ENCODE data around the gene TULP4.

DNA sequence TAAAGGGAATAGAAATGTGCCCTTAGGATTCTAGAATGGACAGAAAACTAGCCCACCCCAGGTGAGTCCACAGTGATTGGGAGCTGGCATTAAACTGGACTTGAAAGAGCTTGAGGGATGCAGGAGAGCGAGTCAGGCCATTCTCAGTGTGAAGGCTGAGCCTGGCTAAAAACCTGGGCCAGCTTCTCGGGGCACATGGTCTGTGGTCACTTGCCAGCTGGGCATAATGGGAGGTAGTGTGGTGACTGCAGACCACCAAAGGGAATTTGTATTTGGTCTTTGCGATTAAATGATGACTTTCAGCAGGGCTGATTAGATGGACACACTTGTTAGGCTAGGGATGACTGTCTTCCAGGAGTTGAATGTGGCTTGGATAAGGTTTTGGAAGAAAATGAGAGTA lies 71.3 kb downstream of the TULP4 start:
- no peak for TF ChIP-seq CREB1 (IDR thresholded peaks at IDR 0.05; ENCODE audit: low read depth)
- no peak for TF ChIP-seq CEBPB (IDR thresholded peaks at IDR 0.05)
